Endodermal cell (in vitro differentiated cells): ENCODE measurements around the gene TPRA1. TPM values are rescaled to one million over a fixed set of nuclear protein-coding genes. Genes with fewer than 3 reads are reported as not detected.

ENCODE experiments used
- DNase-seq: peaks from one replicate; pipeline ENCODE4 v3.0.0-alpha.2; 2017
- H3K27ac ChIP-seq: 2 replicates; pipeline ENCODE4 v1.5.1; 2013; ENCODE audit warnings: mild to moderate bottlenecking, low read depth, low read length, moderate library complexity
- H3K27me3 ChIP-seq: 2 replicates; pipeline ENCODE4 v1.6.1; 2013; ENCODE audit warnings: mild to moderate bottlenecking, low read length, moderate library complexity; ENCODE audit not compliant: insufficient read depth, control insufficient read depth, poor library complexity, severe bottlenecking
- H3K36me3 ChIP-seq: 2 replicates; pipeline ENCODE4 v1.7.0; 2013; ENCODE audit warnings: mild to moderate bottlenecking, low read length, moderate library complexity; ENCODE audit not compliant: control insufficient read depth, insufficient read depth
- H3K4me1 ChIP-seq: one replicate; pipeline ENCODE4 v1.7.0; 2013; ENCODE audit warnings: low read length; ENCODE audit not compliant: control insufficient read depth, insufficient read depth
- H3K4me3 ChIP-seq: 2 replicates; pipeline ENCODE4 v1.5.1; 2013; ENCODE audit warnings: mild to moderate bottlenecking, low read length, moderate library complexity
- H3K9ac ChIP-seq: 2 replicates; pipeline ENCODE4 v1.6.1; 2013; ENCODE audit warnings: mild to moderate bottlenecking, low read length, moderate library complexity; ENCODE audit not compliant: poor library complexity, severe bottlenecking; ENCODE audit errors: extremely low read depth
- H3K9me3 ChIP-seq: 2 replicates; pipeline ENCODE4 v1.6.1; 2013; ENCODE audit warnings: mild to moderate bottlenecking, low read length, moderate library complexity; ENCODE audit not compliant: control insufficient read depth
- H3K27ac Mint-ChIP-seq: 2 replicates; pipeline ENCODE4 v1.8.0; 2020; ENCODE audit warnings: mixed read lengths
- H3K27me3 Mint-ChIP-seq: 2 replicates; pipeline ENCODE4 v1.8.0; 2021; ENCODE audit warnings: mild to moderate bottlenecking, mixed read lengths; ENCODE audit not compliant: insufficient read depth
- H3K36me3 Mint-ChIP-seq: 2 replicates; pipeline ENCODE4 v1.8.0; 2020; ENCODE audit warnings: low read depth, mixed read lengths
- H3K4me1 Mint-ChIP-seq: 2 replicates; pipeline ENCODE4 v1.8.0; 2020; ENCODE audit warnings: mixed read lengths
- H3K4me3 Mint-ChIP-seq: 2 replicates; pipeline ENCODE4 v1.8.0; 2020; ENCODE audit warnings: mild to moderate bottlenecking, moderate library complexity, mixed read lengths
- H3K9me3 Mint-ChIP-seq: 2 replicates; pipeline ENCODE4 v1.8.0; 2020; ENCODE audit warnings: mild to moderate bottlenecking, mixed read lengths
- WGBS, 2 experiments: methylation state at CpG; one replicate each; pipeline versions ENCODE4 v1.1.5 to v1.1.7; 2013; ENCODE audit warnings: missing lambda C conversion rate in 2 of 2, mixed read lengths in 1 of 2; ENCODE audit not compliant: insufficient coverage in 1 of 2, insufficient read length in 1 of 2; 5-methylcytosine and 5-hydroxymethylcytosine counted together
- total RNA-seq, 2 donors: library from RNA; stranded (reverse); fragmentation: NEBNext Ultra II Directional in 1 of 2; extraction: Animal tissue kit (Norgen Biotek cat#: 25700) in 1 of 2; gene quantifications; 2 replicates in 1 of 2; 3 replicates in 1 of 2; pipeline ENCODE4 v1.2.1, GENCODE V29; 2021
- TF ChIP-seq, protein P1 (sequence below): fragments of 200-600 bp; sonication (generic); conservative IDR thresholded peaks from 2 replicates; pipeline ENCODE4 v1.5.0; 2021; ENCODE audit warnings: antibody characterized with exemption, mild to moderate bottlenecking

The TPRA1 gene
- total RNA-seq, 2 donors from 2014 or later: 22.9 TPM

DNA sequence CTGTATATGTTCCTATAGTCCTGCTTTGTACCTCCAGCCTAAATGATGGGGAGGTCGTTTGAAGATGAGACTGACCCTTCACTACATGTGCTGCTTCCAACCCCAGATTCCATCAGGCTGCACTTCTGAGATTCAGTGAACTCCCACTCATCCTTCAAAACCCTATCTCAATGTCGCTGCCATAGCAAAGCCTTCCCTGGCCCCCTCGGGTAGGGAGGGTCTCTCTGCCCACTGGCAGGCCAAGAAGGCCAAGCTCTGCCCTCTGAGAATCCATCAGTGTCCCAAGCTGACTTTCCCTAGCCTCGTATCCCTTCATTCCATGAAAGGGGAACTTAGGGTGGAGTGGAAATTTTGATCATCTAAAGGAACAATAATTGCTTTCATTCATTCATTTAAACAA is 35.4 kb downstream of the TPRA1 start:
- no peaks in the 10 kb centered on the region for H3K9me3 Mint-ChIP-seq
- H3K36me3 Mint-ChIP-seq: no peaks in the 10 kb centered on the region
- Histone ChIP-seq H3K27ac (no peak overlapping the region), H3K36me3 (no peaks in the 10 kb centered on the region), H3K4me3 (no peak overlapping the region), H3K9me3 (peaks cover 5% of the 10 kb centered on the region), H3K27me3 (no peaks in the 10 kb centered on the region), H3K9ac (no peak overlapping the region), H3K4me1 (no peaks in the 10 kb centered on the region)
- H3K27ac Mint-ChIP-seq: no peak overlapping the region
- 89 to 100% methylated on average over 2 to 4 of the region's 4 CpGs for WGBS, 2 experiments
- DNase-seq: no peak
- H3K27me3 Mint-ChIP-seq: peaks cover under 1% of the 10 kb centered on the region
- no peaks in the 10 kb centered on the region for H3K4me1 Mint-ChIP-seq
- TF ChIP-seq, protein P1, sequence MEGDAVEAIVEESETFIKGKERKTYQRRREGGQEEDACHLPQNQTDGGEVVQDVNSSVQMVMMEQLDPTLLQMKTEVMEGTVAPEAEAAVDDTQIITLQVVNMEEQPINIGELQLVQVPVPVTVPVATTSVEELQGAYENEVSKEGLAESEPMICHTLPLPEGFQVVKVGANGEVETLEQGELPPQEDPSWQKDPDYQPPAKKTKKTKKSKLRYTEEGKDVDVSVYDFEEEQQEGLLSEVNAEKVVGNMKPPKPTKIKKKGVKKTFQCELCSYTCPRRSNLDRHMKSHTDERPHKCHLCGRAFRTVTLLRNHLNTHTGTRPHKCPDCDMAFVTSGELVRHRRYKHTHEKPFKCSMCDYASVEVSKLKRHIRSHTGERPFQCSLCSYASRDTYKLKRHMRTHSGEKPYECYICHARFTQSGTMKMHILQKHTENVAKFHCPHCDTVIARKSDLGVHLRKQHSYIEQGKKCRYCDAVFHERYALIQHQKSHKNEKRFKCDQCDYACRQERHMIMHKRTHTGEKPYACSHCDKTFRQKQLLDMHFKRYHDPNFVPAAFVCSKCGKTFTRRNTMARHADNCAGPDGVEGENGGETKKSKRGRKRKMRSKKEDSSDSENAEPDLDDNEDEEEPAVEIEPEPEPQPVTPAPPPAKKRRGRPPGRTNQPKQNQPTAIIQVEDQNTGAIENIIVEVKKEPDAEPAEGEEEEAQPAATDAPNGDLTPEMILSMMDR: no peak
- no peak overlapping the region for H3K4me3 Mint-ChIP-seq

DNA sequence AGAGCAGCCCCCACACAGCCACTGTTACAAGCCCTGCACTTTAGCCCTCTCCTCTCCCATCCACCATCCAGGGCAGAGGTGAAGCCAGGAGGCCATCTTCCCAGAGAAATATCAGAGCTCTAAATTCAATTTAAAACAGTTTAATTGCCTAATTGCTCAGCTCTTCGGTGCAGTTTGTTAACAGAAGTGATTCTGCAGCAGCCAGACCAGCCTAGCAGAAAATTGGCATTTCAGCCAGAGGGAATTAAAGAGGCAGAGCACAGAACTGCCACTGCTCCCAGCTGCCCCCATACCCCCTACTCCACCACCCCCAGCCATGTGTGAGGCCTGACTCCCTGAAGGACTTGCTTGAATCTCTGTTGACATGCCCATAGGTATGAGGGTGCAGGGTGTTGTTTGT is 38.5 kb downstream of the TPRA1 start:
- Mint-ChIP-seq H3K27ac (no peak overlapping the region), H3K27me3 (peaks cover 5% of the 10 kb centered on the region), H3K4me1 (peaks cover 5% of the 10 kb centered on the region), H3K9me3 (no peaks in the 10 kb centered on the region), H3K36me3 (no peaks in the 10 kb centered on the region), H3K4me3 (no peak overlapping the region)
- Histone ChIP-seq H3K9me3 (no peaks in the 10 kb centered on the region), H3K9ac (no peak overlapping the region), H3K27ac (no peak overlapping the region), H3K4me3 (no peak overlapping the region), H3K4me1 (no peaks in the 10 kb centered on the region), H3K27me3 (no peaks in the 10 kb centered on the region), H3K36me3 (no peaks in the 10 kb centered on the region)
- TF ChIP-seq, protein P1: no peak
- WGBS, 2 experiments: 83 to 95% methylated on average over 1 of the region's 1 CpG
- DNase-seq: no peak

DNA sequence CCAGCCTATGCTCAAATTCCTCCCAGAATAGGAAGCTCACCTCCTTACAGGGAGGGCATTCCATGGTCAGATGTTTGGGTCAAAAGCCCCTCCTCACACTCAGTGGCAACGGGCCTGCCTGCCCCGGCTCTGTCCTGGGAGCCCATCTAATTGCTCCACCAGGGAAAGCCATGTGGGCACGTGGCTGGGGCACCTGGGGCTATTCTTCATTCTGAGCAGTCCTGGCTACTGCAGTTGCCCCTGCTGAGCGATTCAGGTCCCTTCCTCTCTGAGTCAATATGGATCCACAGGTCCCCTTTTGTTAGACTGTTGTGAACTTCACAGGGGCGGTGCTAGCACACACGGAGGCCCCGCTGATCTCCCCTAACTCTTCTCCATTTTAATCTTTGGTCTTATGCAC is 39.4 kb downstream of the TPRA1 start:
- peaks cover 10% of the 10 kb centered on the region for H3K4me1 Mint-ChIP-seq
- H3K9ac ChIP-seq: no peak overlapping the region
- TF ChIP-seq, protein P1: no peak
- H3K27ac Mint-ChIP-seq: no peak overlapping the region
- H3K4me1 ChIP-seq: no peaks in the 10 kb centered on the region
- no peaks in the 10 kb centered on the region for H3K36me3 Mint-ChIP-seq
- H3K36me3 ChIP-seq: no peaks in the 10 kb centered on the region
- H3K9me3 ChIP-seq: no peaks in the 10 kb centered on the region
- no peak overlapping the region for H3K4me3 Mint-ChIP-seq
- DNase-seq: no peak
- no peaks in the 10 kb centered on the region for H3K9me3 Mint-ChIP-seq
- H3K27ac ChIP-seq: no peak overlapping the region
- H3K27me3 ChIP-seq: no peaks in the 10 kb centered on the region
- no peak overlapping the region for H3K4me3 ChIP-seq
- H3K27me3 Mint-ChIP-seq: peaks cover 8% of the 10 kb centered on the region
- 64 to 74% methylated on average over 7 of the region's 7 CpGs for WGBS, 2 experiments
